ENCODE measurements around the gene PIGO.

The PIGO gene

GRCh38 chr9:35089434-35089833, 7.0 kb downstream of the PIGO start:
- TF ChIP-seq SIN3A (IDR thresholded peaks at IDR 0.05; ENCODE audit: borderline replicate concordance, insufficient read depth, low read length) (no peak), REST (IDR thresholded peaks at IDR 0.05; ENCODE audit: insufficient read depth in 1 of 2, low read depth in 2 of 2, low read length in 2 of 2) (no peak), POLR2AphosphoS5 (IDR thresholded peaks at IDR 0.05; ENCODE audit: low read depth, low read length) (no peak), FOXP2 (optimal IDR thresholded peaks at IDR 0.05; ENCODE audit: borderline replicate concordance, extremely low read depth, extremely low read length, insufficient read depth) (no peak), TAF1 (IDR thresholded peaks at IDR 0.05; ENCODE audit: borderline replicate concordance, insufficient read depth, low read length) (no peak)

DNA sequence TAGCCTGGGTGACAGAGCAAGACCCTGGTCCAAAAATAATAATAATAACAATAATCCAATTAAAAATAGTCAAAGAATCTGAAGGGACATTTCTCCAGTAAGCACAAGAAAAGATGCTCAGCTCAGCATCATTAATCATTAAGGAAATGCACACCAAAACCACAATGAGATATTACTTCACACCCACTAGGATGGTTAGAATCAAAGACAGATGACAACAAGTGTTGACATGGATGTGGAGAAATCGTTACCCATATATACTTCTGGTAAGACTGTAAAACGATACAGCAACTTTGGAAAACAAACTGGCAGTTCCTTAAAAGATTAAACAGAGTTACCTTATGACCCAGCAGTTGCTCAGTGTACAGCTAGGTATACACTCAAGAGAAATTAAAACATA, 11.3 kb downstream of the PIGO start:
- TF ChIP-seq POLR2AphosphoS5 (IDR thresholded peaks at IDR 0.05; ENCODE audit: low read depth, low read length) = no peak
- no peak for TF ChIP-seq REST (IDR thresholded peaks at IDR 0.05; ENCODE audit: insufficient read depth in 1 of 2, low read depth in 2 of 2, low read length in 2 of 2)
- no peak for TF ChIP-seq FOXP2 (optimal IDR thresholded peaks at IDR 0.05; ENCODE audit: borderline replicate concordance, extremely low read depth, extremely low read length, insufficient read depth)

DNA sequence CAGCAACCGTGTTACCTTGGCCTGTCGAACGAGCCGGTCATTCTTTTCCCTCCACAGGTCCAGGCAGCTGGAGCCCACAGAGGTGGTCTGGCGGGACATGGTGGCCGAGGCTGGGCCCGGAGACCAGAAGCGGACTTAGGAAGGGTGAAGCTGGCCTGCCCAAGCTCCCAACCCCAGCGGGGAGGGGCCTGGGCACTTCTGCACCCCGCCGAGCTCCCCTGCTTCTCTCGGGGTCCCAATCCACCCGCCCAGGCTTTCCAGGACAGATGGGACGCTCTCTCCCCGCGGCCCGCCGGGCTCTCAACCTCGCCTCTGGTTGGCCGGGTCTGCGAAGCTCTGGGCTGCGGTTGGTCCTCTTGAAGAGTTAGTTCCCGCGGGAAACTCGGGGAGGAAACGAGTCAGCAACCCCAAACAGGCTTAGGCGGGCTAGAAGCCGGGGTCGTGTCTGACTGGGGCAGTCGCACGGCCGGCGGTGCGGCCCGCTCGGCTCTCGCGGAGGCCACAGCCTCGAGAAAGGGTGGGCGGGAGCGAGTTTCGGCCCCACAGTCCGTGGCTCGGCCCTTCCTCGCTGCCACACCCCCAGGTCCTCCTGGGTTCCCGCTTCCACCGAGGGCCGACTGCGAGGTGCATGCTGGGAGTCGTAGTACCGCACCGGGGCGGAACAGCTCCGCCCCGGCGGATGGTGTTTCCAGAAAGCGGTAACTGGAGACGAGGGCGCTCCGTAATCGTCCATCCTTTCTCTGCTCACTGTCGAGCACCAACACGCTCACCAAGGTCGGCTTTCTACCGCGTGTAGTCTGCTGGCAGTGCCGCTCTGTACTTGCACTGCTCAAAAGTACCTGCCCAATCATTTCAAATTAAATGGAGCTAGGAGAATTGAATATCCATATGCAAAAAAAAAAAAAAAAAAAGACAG, 16.7 kb downstream of the PIGO start, which contains the start of gene FANCG:
TSS of gene FANCG (minus strand) at position 517 of the 916 bp plus-strand sequence. CDS start at position 99, 418 bp downstream.
- TF ChIP-seq SIN3A (IDR thresholded peaks at IDR 0.05; ENCODE audit: borderline replicate concordance, insufficient read depth, low read length) = peak; percentile 76; the same call in 1 of the 2 replicates
- 0 out of 4 replicates have a peak, but pooled peaks of 1 of the 2 experiments have one; percentile 37 for TF ChIP-seq REST (IDR thresholded peaks at IDR 0.05; ENCODE audit: insufficient read depth in 1 of 2, low read depth in 2 of 2, low read length in 2 of 2)
- TF ChIP-seq POLR2AphosphoS5 (IDR thresholded peaks at IDR 0.05; ENCODE audit: low read depth, low read length) = peak; percentile 76
- TF ChIP-seq TAF1 (IDR thresholded peaks at IDR 0.05; ENCODE audit: borderline replicate concordance, insufficient read depth, low read length) = peak; percentile 71; the same call in 1 of the 2 replicates
- TF ChIP-seq FOXP2 (optimal IDR thresholded peaks at IDR 0.05; ENCODE audit: borderline replicate concordance, extremely low read depth, extremely low read length, insufficient read depth) = peak; percentile 77

- TF ChIP-seq FOXP2 (optimal IDR thresholded peaks at IDR 0.05; ENCODE audit: borderline replicate concordance, extremely low read depth, extremely low read length, insufficient read depth) (no peak), TAF1 (IDR thresholded peaks at IDR 0.05; ENCODE audit: borderline replicate concordance, insufficient read depth, low read length) (no peak), REST (IDR thresholded peaks at IDR 0.05; ENCODE audit: insufficient read depth in 1 of 2, low read depth in 2 of 2, low read length in 2 of 2) (no peak), SIN3A (IDR thresholded peaks at IDR 0.05; ENCODE audit: borderline replicate concordance, insufficient read depth, low read length) (no peak), POLR2AphosphoS5 (IDR thresholded peaks at IDR 0.05; ENCODE audit: low read depth, low read length) (no peak; the same call in 1 of the 2 replicates)
These were observed 17.4 kb downstream of the PIGO start for GRCh38 chr9:35079041-35079425.
